HG02610 (cell line): ENCODE data around the gene MED26.

ENCODE experiments used
- ATAC-seq: cut with Tn5 transposase; IDR thresholded peaks from one replicate; pipeline ENCODE4 v1.9.1; 2021; ENCODE audit warnings: mild to moderate bottlenecking, moderate library complexity; ENCODE audit not compliant: unreplicated experiment

Gene MED26

GRCh38 chr19:16542045-16542909 is 85.7 kb downstream of the MED26 start, which contains the start of gene CHERP:
TSS of gene CHERP (minus strand) at chr19:16542437. CDS start at chr19:16542378, 59 bp downstream.
- ATAC-seq = peak; percentile 66

GRCh38 chr19:16541526-16542044 is 86.4 kb downstream of the MED26 start:
- ATAC-seq = no peak

GRCh38 chr19:16540948-16541347 is 87.1 kb downstream of the MED26 start:
- ATAC-seq = no peak

GRCh38 chr19:16537111-16537510 is 90.9 kb downstream of the MED26 start:
- ATAC-seq = no peak

GRCh38 chr19:16536130-16536529 is 91.9 kb downstream of the MED26 start:
- ATAC-seq = no peak

GRCh38 chr19:16535381-16535780 is 92.6 kb downstream of the MED26 start:
- ATAC-seq = no peak

- ATAC-seq = no peak
Measured at GRCh38 chr19:16532440-16533234, 95.4 kb downstream of the MED26 start.

- no peak for ATAC-seq
Measured at GRCh38 chr19:16531380-16531669, 96.7 kb downstream of the MED26 start.

GRCh38 chr19:16530540-16531379 is 97.2 kb downstream of the MED26 start:
- no peak for ATAC-seq

- ATAC-seq = no peak
Measured at GRCh38 chr19:16529466-16530144, 98.4 kb downstream of the MED26 start.

- no peak for ATAC-seq
Measured at GRCh38 chr19:16527971-16528521, 100.0 kb downstream of the MED26 start.

GRCh38 chr19:16527334-16527935 is 100.6 kb downstream of the MED26 start:
- no peak for ATAC-seq

- ATAC-seq = no peak
Measured at GRCh38 chr19:16525751-16526481, 102.1 kb downstream of the MED26 start.

GRCh38 chr19:16524991-16525734 is 102.8 kb downstream of the MED26 start:
- ATAC-seq = no peak
